GM21528 (cell line): ENCODE results near the gene KANK3.
"Not testable (repeated sequence)": the region's sequence is repeated elsewhere in the genome, so short reads cannot be mapped to it uniquely, and the experiment has no call there.

Source experiments
- ATAC-seq: cut with Tn5 transposase; IDR thresholded peaks from one replicate; pipeline ENCODE4 v1.9.1; 2021; ENCODE audit warnings: mild to moderate bottlenecking, moderate library complexity; ENCODE audit not compliant: unreplicated experiment, low FRiP score

Gene KANK3

DNA sequence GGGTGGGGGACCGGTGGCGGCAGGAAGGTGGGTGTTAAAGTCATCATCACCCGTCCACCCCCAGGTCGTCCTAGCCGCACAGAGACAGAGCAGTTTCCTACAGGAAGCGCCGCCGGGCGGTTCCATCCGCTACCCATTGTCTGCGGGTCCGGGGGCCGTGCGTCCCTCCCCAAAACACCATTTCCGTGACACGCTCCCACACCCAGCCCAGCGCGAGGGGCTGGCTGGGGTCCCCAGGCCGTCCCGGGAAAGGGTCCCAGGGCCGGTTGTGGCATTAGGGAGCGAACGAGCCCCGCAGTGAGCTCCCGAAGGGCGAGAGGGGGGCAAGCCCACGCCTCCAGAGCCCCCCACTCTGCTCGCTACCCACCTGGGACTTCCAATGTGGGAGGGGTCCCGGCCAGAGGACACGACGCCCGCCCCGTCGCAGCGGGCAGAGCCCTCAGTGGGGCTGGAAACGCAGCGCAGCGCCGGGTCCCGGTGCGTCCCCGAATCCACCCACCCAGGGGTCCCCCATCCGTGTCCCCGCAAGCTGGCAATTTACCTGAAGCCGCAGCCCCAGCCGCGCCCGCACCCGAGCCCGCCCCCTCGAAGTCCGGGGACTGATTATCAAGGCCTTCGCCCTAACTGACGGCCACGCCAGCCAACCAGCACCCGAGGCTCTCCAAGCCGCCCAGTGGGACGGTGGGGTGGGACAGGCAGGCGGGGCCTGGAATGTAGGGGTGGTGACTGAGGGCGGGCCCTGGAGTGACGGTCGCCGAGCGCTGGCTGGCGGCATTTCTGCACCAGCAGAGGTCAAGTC, at the start of gene KANK3:
TSS of gene KANK3 (minus strand) at position 579 of the 799 bp plus-strand sequence. CDS start 5,434 bp downstream, outside the sequence.
- no peak for ATAC-seq

DNA sequence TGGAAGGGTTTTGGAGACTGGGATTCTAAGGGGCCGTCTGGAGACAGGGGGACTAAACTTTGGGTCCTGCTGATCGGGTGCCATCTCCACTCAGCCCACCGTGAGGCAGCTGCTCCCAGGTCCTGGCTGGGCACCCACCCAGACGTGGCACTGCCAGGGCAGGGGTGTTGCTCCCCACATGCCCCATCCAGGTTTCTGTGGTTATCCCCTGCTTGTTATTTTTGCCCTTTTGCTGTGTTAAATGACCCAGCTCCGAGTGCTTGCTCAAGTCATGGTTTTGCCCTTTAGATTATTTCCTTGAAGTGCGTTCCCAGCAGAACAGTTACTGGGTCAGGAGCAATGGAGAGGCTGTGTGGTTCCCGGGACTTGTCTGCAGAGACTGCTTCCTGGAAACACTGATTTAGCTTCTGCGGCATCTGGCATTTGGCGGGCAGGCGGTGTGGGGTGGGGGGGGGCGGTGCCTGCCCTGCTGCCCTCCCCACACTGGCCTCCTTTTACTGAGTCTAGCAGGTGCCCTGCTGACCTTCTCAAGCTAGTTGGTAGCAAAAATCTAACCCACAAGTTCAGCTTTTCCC, 49.0 kb upstream of the KANK3 start:
- ATAC-seq = no peak

DNA sequence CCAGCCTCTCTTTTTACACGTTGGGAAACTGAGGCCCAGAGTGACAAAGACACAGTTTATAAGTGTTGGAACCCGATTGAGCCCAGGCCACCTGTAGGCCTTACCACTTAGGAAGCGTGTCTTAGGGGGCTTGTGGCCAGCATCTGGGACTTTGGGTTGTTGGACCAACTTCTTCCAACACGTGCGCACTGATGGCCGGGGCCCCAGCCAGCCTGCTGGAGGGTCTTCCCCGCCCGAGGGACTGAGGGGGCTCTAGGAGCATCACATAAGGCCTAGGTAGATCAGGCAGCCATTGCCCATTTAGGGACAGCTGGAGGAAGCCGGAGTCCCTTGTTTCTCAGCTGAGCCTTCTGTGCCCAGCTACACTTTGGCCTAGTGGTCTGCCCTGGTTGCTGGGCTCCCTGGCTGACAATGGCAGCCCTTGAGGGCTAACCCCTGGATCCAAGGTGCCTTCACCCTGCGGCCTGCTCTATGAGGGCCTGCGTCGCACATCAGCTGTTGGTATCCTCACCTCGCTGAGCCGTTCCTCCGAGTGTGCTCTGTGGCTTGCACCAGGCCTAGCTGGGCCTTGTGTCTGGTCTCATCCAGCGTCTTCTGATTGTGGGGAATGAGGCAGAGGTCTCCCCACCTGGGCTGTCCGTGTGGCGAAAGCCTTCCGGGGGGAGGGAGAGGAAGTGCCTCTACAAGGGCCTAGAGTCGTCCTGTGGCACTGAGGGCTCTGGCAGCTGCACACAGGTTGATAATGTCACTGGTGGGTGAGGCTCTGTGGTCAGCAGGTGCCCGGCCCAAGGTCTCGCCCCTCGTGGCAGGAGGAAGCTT, 48.3 kb upstream of the KANK3 start:
- no peak for ATAC-seq

- peak; percentile 32 for ATAC-seq
Observed at GRCh38 chr19:8390617-8390981, 47.5 kb upstream of the KANK3 start.

DNA sequence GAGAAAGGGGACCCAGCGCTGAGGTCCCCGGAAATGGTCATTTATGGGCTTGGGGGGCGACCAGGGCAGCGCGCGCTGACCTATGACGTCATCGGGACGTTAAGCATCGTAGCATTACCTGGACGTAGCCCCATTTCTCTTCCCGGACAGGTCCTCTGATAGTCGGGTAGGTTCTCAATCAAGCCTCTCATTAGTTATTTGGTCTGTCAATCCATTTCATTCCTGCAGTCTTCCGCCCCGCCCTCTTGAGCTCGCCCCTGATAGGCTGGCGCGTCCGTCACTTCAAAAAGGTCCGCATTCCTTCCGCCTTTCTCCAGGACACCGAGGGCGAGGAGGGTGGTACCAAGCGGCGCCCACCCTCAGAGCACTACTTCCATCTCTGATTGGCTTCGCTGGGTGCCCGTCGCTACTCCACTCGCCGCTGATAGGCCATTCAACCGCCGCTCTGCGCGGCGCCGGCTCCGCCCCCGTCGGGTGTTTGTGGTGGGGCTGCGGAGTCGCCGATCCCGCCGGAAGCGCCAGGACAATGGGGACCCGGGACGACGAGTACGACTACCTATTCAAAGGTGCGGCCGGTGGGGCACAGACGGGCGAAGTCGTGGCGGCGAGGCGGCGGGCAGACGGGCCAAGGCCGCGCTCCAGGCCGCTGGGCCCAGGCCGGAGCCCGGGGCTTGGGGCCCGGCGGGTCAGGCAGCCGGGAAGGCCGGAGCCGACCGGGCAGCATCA, 47.0 kb upstream of the KANK3 start, which contains the start of gene RAB11B:
TSS of gene RAB11B (plus strand) at position 470 of the 726 bp plus-strand sequence. CDS start at position 527, 57 bp downstream.
- peak; percentile 87 for ATAC-seq

DNA sequence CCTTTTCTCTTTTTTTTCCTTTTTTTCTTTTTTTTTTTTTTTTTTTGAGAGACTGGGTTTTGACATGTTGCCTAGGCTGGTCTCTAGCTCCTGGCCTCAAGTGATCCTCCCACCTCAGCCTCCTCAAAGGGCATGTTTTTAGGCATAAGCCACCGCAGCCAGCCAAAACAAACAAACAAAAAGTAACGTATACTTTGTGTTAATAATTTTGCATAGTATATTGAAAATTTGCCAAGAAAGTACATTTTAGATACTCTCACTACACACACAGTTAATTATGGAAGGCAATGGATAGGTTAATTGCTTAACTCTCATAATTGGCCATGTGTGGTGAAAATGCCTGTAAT, 45.5 kb upstream of the KANK3 start:
- ATAC-seq = no peak

- ATAC-seq = no peak
Observed at GRCh38 chr19:8387688-8388611, 44.9 kb upstream of the KANK3 start.

- no peak for ATAC-seq
Observed at GRCh38 chr19:8386990-8387389, 43.9 kb upstream of the KANK3 start.

DNA sequence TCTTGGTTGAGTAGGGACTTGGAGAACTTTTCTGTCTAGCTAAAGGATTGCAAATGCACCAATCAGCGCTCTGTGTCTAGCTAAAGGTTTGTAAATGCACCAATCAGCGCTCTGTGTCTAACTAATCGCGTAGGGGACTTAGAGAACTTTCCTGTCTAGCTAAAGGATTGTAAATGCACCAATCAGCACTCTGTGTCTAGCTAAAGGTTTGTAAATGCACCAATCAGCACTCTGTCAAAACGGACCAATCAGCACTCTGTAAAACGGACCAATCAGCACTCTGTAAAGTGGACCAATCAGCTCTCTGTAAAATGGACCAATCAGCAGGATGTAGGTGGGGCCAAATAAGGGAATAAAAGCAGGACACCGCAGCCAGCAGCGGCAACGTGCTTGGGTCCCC, 43.4 kb upstream of the KANK3 start:
- not testable (repeated sequence) for ATAC-seq

GRCh38 chr19:8385566-8385965, 42.5 kb upstream of the KANK3 start:
- not testable (repeated sequence) for ATAC-seq

- not testable (repeated sequence) for ATAC-seq
Observed at GRCh38 chr19:8385103-8385502, 42.0 kb upstream of the KANK3 start.

DNA sequence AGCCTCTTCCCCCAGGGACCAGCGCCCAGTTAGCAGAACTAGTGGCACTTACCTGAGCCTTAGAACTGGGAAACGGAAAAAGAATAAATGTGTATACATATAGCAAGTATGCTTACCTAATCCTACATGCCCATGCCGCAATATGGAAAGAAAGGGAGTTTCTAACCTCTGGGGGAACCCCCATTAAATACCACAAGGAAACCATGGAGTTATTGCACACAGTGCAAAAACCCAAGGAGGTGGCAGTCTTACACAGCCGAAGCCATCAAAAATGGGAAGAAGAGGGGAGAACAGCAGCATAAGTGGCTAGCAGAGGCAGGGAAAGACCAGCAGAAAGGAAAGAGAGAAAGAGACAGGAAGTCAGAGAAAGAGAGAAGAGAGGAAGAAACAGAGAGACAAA, 41.5 kb upstream of the KANK3 start:
- ATAC-seq = not testable (repeated sequence)

DNA sequence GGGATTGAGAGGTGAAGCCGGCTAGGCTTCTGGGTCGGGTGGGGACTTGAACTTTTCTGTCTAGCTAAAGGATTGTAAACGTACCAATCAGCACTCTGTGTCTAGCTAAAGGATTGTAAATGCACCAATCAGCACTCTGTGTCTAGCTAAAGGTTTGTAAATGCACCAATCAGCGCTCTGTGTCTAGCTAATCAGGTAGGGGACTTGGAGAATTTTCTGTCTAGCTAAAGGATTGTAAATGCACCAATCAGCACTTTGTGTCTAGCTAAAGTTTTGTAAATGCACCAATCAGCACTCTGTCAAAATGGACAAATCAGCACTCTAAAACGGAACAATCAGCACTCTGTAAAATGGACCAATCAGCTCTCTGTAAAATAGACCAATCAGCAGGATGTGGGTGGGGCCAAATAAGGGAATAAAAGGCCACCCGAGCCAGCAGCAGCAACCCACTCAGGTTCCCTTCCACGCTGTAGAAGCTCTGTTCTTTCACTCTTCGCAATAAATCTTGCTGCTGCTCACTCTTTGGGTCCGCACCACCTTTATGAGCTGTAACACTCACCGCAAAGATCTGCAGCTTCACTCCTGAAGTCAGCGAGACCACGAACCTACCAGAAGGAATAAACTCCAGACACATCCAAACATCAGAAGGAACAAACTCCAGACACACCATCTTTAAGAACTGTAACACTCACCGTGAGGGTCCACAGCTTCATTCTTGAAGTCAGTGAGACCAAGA, 36.3 kb upstream of the KANK3 start:
- ATAC-seq = not testable (repeated sequence)

GRCh38 chr19:8377598-8377997, 34.5 kb upstream of the KANK3 start:
- ATAC-seq = no peak

DNA sequence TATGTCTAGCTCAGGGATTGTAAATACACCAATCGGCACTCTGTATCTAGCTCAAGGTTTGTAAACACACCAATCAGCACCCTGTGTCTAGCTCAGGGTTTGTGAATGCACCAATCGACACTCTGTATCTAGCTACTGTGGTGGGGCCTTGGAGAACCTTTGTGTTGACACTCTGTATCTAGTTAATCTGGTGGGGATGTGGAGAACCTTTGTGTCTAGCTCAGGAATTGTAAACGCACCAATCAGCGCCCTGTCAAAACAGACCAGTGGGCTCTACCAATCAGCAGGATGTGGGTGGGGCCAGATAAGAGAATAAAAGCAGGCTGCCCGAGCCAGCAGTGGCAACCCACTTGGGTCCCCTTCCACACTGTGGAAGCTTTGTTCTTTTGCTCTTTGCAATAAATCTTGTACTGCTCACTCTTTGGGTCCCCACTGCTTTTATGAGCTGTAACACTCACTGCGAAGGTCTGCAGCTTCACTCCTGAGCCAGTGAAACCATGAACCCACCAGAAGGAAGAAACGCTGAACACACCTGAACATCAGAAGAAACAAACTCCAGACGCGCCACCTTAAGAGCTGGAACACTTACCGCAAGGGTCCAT, 33.4 kb upstream of the KANK3 start:
- ATAC-seq = not testable (repeated sequence)

- ATAC-seq = not testable (repeated sequence)
Observed at GRCh38 chr19:8375766-8376165, 32.7 kb upstream of the KANK3 start.

GRCh38 chr19:8373867-8374813, 31.1 kb upstream of the KANK3 start:
- ATAC-seq = no peak
